Endothelial cell of umbilical vein (primary cell): ENCODE data around the gene GORASP2. TPM values are rescaled to one million over a fixed set of nuclear protein-coding genes. Genes with fewer than 3 reads are reported as not detected.

ENCODE experiments used
- BruUV-seq: library from RNA; stranded (reverse); fragments of 400-500 nt; replicated peaks from 2 replicates; lab custom pipeline; 2021; lab: Mats Ljungman, UMichigan
- CTCF ChIA-PET: fragments of 300-600, 350-600 bp; sonication (Branson Sonifier 250); formaldehyde crosslinking; loops from one replicate; lab custom pipeline; 2021; ENCODE audit warnings: antibody characterized with exemption, inconsistent platforms; lab: Charles Lee
- POLR2A ChIA-PET: fragments of 300-600, 350-600 bp; sonication (Branson Sonifier 250); formaldehyde crosslinking; loops from one replicate; lab custom pipeline; 2021; ENCODE audit warnings: antibody characterized with exemption, inconsistent platforms; lab: Charles Lee
- DNase-seq: peaks from one replicate; pipeline ENCODE4 v3.0.0-alpha.2; 2011; ENCODE audit warnings: low read depth, low spot score
- FAIRE-seq: peaks from 2 replicates; lab custom pipeline; 2011; peaks lifted over from hg19 to GRCh38; lab: Jason Lieb, UNC
- H2AFZ ChIP-seq: 2 replicates; pipeline ENCODE4 v1.6.0; 2012; ENCODE audit warnings: low read depth, low read length, control low read depth, inconsistent platforms
- H3K27ac ChIP-seq: 2 replicates; pipeline ENCODE4 v1.5.1; 2011; ENCODE audit warnings: low read depth, mild to moderate bottlenecking, control low read depth, low read length, moderate library complexity; ENCODE audit not compliant: insufficient read depth
- H3K27me3 ChIP-seq, 2 experiments: 2 replicates each; pipeline versions ENCODE4 v1.6.0 to v1.6.1; 2011; ENCODE audit warnings: low read length in 2 of 2, mixed read lengths in 1 of 2; ENCODE audit not compliant: control insufficient read depth in 2 of 2, insufficient read depth in 2 of 2
- H3K36me3 ChIP-seq, 2 experiments: 2 replicates in 1 of 2; 3 replicates in 1 of 2; pipeline ENCODE4 v1.5.1; 2011; ENCODE audit warnings: low read length in 2 of 2, mild to moderate bottlenecking in 1 of 2, moderate library complexity in 1 of 2; ENCODE audit not compliant: control insufficient read depth in 2 of 2, insufficient read depth in 2 of 2; ENCODE audit errors: extremely low read depth in 1 of 2
- H3K4me1 ChIP-seq: 3 replicates; pipeline ENCODE4 v1.5.1; 2011; ENCODE audit warnings: mild to moderate bottlenecking, low read length; ENCODE audit not compliant: control insufficient read depth, insufficient read depth; ENCODE audit errors: extremely low read depth
- H3K4me2 ChIP-seq: 2 replicates; pipeline ENCODE4 v1.6.1; 2011; ENCODE audit warnings: low read length, control low read depth, mixed read lengths; ENCODE audit not compliant: insufficient read depth
- H3K4me3 ChIP-seq, 3 experiments: fragments of 200-600 bp in 1 of 3; sonication (generic), shearing (Covaris generic) in 1 of 3; replicated peaks in 1 of 3; 2 replicates each; pipeline ENCODE4 v1.5.1; 2011 to 2016; ENCODE audit warnings: control low read depth in 3 of 3, low read length in 3 of 3, mild to moderate bottlenecking in 2 of 3, inconsistent platforms in 1 of 3, low read depth in 1 of 3, moderate library complexity in 1 of 3; ENCODE audit not compliant: insufficient read depth in 1 of 3
- H3K79me2 ChIP-seq: 2 replicates; pipeline ENCODE4 v1.6.0; 2012; ENCODE audit warnings: low read length, inconsistent platforms; ENCODE audit not compliant: control insufficient read depth, insufficient read depth
- H3K9ac ChIP-seq: replicated peaks from 2 replicates; pipeline ENCODE3; 2011; ENCODE audit warnings: low read length, control low read depth; ENCODE audit not compliant: insufficient read depth; ENCODE audit errors: extremely low read depth
- H3K9me1 ChIP-seq: replicated peaks from 3 replicates; pipeline ENCODE4 v1.6.0; 2011; ENCODE audit warnings: mild to moderate bottlenecking, low read length; ENCODE audit not compliant: control insufficient read depth, insufficient read depth; ENCODE audit errors: extremely low read depth
- H3K9me3 ChIP-seq: replicated peaks from 2 replicates; pipeline ENCODE4 v1.5.1; 2012; ENCODE audit warnings: low read length, inconsistent platforms; ENCODE audit not compliant: control insufficient read depth, insufficient read depth
- H4K20me1 ChIP-seq: replicated peaks from 2 replicates; pipeline ENCODE3; 2011; ENCODE audit warnings: mild to moderate bottlenecking, low read length; ENCODE audit not compliant: control insufficient read depth, insufficient read depth; ENCODE audit errors: extremely low read depth
- CTCF ChIP-seq, 2 donors: IDR thresholded peaks; 1 replicate in 1 of 2; 2 replicates in 1 of 2; pipeline ENCODE4 v1.5.1; 2011; ENCODE audit warnings: low read length in 2 of 2, mild to moderate bottlenecking in 2 of 2, moderate library complexity in 2 of 2, control low read depth in 1 of 2, inconsistent platforms in 1 of 2, low read depth in 1 of 2; ENCODE audit not compliant: insufficient read depth in 1 of 2; ENCODE audit errors: extremely low read depth in 1 of 2
- EZH2 ChIP-seq: IDR thresholded peaks from 2 replicates; pipeline ENCODE4 v1.6.1; 2012; ENCODE audit warnings: borderline replicate concordance, low read depth, mild to moderate bottlenecking, moderate library complexity, low read length, inconsistent platforms; ENCODE audit not compliant: severe bottlenecking
- FOS ChIP-seq: IDR thresholded peaks from 2 replicates; pipeline ENCODE4 v1.6.1; 2011; ENCODE audit warnings: mild to moderate bottlenecking, low read length, moderate library complexity, borderline replicate concordance; ENCODE audit not compliant: insufficient read depth
- GATA2 ChIP-seq: IDR thresholded peaks from 2 replicates; pipeline ENCODE4 v1.7.0; 2011; ENCODE audit warnings: low read depth, mild to moderate bottlenecking, moderate library complexity, mixed read lengths, low read length; ENCODE audit not compliant: insufficient read length, insufficient read depth
- JUN ChIP-seq: IDR thresholded peaks from 2 replicates; pipeline ENCODE4 v1.6.1; 2011; ENCODE audit warnings: borderline replicate concordance, low read depth; ENCODE audit not compliant: insufficient read length, insufficient read depth
- MAX ChIP-seq: IDR thresholded peaks from 2 replicates; pipeline ENCODE4 v1.6.1; 2011; ENCODE audit not compliant: insufficient read depth, insufficient read length
- MYC ChIP-seq: IDR thresholded peaks from one replicate; pipeline ENCODE4 v1.6.1; 2011; ENCODE audit warnings: mild to moderate bottlenecking, low read depth, low read length
- POLR2A ChIP-seq: IDR thresholded peaks from 2 replicates; pipeline ENCODE4 v1.6.1; 2012; ENCODE audit warnings: low read depth, mild to moderate bottlenecking, control low read depth, low read length
- POLR2AphosphoS5 ChIP-seq: IDR thresholded peaks from 2 replicates; pipeline ENCODE4 v1.6.1; 2012; ENCODE audit warnings: low read depth, mild to moderate bottlenecking, control low read depth, low read length, moderate library complexity; ENCODE audit not compliant: insufficient read depth
- dilution Hi-C: fragments of 300-500 bp; cut with MboI; formaldehyde crosslinking; loops from one replicate; pipeline ENCODE4 v1.15.0; 2019; ENCODE audit warnings: low sequenced_read_pairs; ENCODE audit not compliant: extremely low pct_ligation_motif_present
- intact Hi-C: fragments of 100-400 bp; cut with micrococcal nuclease; formaldehyde crosslinking; loops from one replicate; pipeline ENCODE4 v1.10.0; 2022
- polyA plus RNA-seq, 4 experiments: library from polyadenylated mRNA; depleted of rRNA in 3 of 4; stranded (reverse) in 3 of 4; unstranded in 1 of 4; fragments of >200 nt; gene quantifications; 2 replicates each; pipeline versions ENCODE4 v1.2.1 to v1.2.3, GENCODE V29; 2011 to 2012; ENCODE audit warnings: missing spikeins in 1 of 4
- total RNA-seq: library from RNA; stranded (reverse); gene quantifications from 2 replicates; pipeline ENCODE4 v1.2.3, GENCODE V29; 2021

Gene GORASP2
- total and polyA plus RNA-seq, 2 donors (not counting 3 experiments of a cell fraction or from before 2014, with no cell fraction given) = 104 to 245 TPM

GRCh38 chr2:170917219-170917913 is 11.7 kb upstream of the GORASP2 start:
- no TSS peak for BruUV-seq
- no peak for DNase-seq
- dilution Hi-C loops (no loop called here), intact Hi-C loops (no loop called here)
- Histone ChIP-seq H3K9me3 (no peaks in the 10 kb centered on the region), H3K4me1 (no peaks in the 10 kb centered on the region), H3K36me3 (no peaks in the 10 kb centered on the region), H3K9me1 (no peaks in the 10 kb centered on the region), H3K9ac (no peak overlapping the region), H3K27me3 (no peaks in the 10 kb centered on the region), H3K27ac (no peak overlapping the region), H3K4me2 (no peak overlapping the region), H3K4me3 (no peak overlapping the region), H2AFZ (no peak overlapping the region), H3K79me2 (no peaks in the 10 kb centered on the region), H4K20me1 (no peaks in the 10 kb centered on the region)
- FAIRE-seq = no peak
- CTCF ChIA-PET = interaction anchor here (1.6 kb wide), 1 partner anchor 11 kb away, joined by 6 read pairs; the partner anchor contains the start of gene GORASP2
- TF ChIP-seq JUN (no peak), FOS (no peak), POLR2A (no peak), CTCF (IDR thresholded peaks at IDR 0.05; ENCODE audit: extremely low read depth in 1 of 2, insufficient read depth in 1 of 2, low read depth in 1 of 2, low read length in 2 of 2) (no peak), MAX (no peak), GATA2 (no peak), POLR2AphosphoS5 (no peak), EZH2 (no peak), MYC (no peak)
- POLR2A ChIA-PET = no interaction called here
